DLD1 (cell line): ENCODE measurements around the gene PDCD6IP.
"Not testable (repeated sequence)": the region's sequence is repeated elsewhere in the genome, so short reads cannot be mapped to it uniquely, and the experiment has no call there.

Experiments used
- in situ Hi-C: cut with HindIII; loops from 2 replicates; pipeline ENCODE4 v1.10.0; 2017; ENCODE audit warnings: low sequenced_read_pairs

PDCD6IP gene

DNA sequence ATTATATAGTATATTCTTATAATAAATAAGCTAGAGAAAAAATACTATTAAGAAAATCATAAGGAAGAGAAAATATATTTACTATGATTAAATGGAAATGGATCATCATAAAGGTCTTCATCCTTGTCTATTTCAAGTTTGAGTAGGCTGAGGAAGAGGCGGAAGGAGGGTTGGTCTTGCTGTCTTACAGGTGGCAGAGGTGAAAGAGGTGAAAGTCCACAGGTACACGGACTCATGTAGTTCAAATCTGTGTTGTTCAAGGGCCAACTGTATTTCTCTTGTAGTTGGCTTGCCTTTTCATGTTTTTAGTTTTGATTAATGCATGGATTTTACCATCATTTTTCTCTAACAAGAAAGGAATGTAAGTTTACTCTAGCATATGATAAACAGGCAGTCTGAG, 41.7 kb downstream of the PDCD6IP start:
- in situ Hi-C loops: no loop called here

GRCh38 chr3:33848624-33849347, 50.4 kb downstream of the PDCD6IP start:
- in situ Hi-C loops: no loop called here

- in situ Hi-C loops: not testable (repeated sequence)
Observed at GRCh38 chr3:33850599-33850998, 52.2 kb downstream of the PDCD6IP start.

- in situ Hi-C loops: not testable (repeated sequence)
Observed at GRCh38 chr3:33855407-33855806, 57.0 kb downstream of the PDCD6IP start.

DNA sequence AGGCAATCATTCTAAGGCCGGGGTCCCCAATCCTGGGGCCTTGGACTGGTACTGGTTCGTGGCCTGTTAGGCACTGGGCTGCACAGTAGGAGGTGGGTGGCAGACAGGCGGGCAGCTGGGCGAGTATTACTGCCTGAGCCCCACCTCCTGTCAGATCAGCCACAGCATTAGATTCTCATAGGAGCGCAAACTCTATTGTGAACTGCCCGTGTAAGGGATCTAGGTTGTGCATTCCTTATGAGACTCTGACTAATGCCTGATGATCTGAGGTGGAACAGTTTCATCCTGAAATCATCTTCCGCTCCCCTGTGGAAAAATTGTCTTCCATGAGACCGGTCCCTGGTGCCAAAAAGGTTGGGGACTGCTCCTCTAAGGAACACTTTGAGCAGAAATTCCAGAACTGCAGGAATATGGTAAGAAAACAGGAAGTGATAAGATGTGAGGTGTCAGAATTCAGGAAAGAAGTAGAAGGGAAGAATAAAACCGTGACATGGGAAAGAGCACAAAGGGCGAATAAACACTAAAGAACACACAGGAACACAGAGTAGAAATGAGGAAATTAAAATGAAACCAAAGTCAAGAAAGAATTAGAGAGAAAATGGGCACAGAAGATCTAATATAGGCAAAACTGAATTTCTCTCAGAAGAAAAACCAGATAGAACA, 57.6 kb downstream of the PDCD6IP start:
- in situ Hi-C loops: no loop called here

DNA sequence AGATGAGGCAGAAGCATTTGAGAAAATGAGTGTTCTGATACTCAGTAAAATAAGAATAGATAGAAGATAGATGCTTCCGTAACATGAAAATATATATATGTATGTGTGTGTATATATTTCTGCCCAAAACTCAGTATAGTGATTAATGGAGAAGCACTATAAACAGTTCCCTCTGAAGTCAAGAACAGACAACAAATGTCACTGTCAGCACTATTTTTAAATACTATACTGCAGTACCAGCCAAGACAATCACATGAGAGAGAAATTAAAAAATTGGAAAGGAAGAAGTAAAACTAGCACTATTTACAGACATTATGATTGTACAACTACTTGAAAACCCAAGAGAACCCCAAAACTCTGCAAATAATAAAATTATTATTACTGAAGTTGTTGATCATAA, 59.3 kb downstream of the PDCD6IP start:
- in situ Hi-C loops: not testable (repeated sequence)

GRCh38 chr3:33858131-33858530, 59.7 kb downstream of the PDCD6IP start:
- in situ Hi-C loops: no loop called here

DNA sequence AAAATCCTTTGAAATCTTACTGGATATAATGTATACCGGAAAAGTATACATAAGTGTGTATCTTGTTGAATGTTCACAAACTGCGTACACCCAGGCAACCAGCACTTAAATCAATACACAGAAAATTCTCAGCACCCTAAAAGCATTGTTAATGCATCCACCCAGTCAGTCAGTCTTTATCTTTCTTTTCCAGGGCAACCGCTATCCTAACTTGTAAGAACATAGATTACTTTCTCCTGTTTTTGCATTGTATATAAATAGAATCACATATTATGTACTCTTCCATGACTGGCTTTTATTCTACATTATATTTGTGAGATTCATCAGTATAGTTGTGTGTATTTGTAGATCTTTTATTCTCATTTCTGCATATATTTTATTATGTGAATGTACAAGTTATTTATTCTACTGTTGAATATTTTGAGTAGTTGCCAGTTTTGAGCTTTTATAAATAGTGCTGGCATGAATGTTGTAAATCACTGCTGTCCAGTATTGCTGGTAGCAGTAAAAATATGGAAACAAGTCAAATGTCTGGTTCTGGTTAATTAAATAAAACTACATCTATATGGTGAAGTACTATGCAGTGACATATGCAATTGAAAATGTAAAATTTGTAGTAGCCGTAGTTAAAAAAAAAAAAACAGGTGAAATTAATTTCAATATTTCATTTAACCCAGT, 62.1 kb downstream of the PDCD6IP start:
- in situ Hi-C loops: no loop called here

DNA sequence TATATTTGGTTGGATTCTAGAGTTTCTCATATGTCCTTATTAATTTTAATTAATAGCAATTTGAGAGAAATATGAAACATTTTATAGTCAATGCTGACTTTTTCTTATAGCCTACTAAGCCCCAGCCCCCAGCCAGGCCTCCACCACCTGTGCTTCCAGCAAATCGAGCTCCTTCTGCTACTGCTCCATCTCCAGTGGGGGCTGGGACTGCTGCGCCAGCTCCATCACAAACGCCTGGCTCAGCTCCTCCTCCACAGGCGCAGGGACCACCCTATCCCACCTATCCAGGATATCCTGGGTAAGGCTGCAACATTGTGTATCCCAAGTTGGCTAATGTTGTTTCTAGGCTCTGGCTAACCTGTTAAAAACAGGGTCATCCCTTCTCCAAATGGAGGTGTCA, 66.7 kb downstream of the PDCD6IP start:
- in situ Hi-C loops: no loop called here

DNA sequence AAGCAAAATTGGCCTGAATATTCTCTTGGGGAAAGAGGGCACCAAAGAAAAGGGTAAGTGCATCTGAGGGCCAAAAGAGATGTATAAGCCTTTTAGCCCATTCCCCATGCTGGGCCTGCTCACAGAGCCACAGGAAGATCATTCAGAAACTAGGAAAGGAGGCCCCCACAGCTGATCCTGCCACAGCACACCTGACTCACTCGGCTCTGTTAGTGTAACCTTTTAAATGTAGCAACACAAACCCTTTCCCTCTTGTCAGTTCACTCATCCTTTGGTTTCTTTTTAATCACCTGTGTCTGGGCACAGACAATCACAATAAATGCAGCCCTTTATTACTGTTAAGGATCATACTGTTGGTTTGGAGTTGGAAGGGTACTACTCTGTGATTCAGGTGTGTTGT, 69.9 kb downstream of the PDCD6IP start:
- in situ Hi-C loops: no loop called here

DNA sequence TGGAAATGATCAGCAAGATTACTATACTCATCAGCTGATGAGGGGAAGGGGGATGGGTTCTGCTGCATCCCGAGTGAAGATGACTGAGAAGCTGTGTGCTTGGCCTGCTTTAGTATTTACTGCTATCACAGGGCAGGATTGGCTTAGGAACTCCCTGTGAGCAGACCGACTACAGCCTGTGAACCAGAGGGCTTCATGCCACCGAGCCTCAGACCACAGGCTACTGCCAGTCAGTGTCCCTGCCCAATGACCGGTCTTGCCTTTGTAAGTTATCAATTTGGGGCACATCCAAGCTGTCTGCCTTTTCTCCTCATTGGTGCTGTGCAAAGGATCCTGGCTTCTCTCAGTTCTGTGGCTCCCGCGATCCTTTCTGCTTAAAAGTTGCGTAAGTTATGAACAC, 71.5 kb downstream of the PDCD6IP start:
- in situ Hi-C loops: no loop called here

DNA sequence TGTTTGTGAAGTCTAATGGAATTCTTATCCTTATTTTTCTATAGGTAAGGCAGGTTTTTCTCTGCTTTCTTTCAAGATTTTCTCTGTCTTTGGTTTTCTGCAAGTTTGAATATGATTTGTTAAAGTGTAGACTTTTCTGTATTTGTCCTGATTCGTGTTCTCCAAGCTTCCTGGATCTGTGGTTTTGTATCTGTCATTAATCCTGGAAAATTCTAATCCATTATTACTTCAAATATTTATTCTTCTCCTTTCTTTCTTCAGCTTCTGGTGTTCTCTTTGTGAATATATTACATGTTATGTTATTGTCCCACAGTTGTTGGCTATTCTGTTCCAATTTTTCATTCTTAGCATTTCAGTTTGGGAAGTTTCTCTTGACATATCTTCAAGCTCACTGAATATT, 76.4 kb downstream of the PDCD6IP start:
- in situ Hi-C loops: no loop called here

- in situ Hi-C loops: no loop called here
Observed at GRCh38 chr3:33875680-33876079, 77.2 kb downstream of the PDCD6IP start.

DNA sequence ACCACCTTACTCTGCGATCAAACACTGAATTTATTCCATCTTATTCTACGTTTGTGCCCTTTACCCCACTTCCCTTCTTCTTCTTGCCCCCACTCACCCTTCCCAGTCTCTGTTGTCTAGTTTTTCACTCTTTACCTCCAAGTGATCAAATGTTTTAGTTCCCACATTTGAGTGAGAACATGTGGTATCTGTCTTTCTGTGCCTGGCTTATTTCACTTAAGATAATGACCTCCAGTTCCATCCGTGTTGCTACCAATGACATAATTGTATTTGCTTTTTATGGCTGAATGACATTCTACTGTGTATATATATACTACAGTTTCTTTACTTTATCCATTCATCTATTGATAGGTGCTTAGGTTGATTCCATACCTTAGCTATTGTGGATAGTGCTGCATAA, 78.8 kb downstream of the PDCD6IP start:
- in situ Hi-C loops: no loop called here

- in situ Hi-C loops: no loop called here
Observed at GRCh38 chr3:33879540-33879939, 81.1 kb downstream of the PDCD6IP start.

- in situ Hi-C loops: no loop called here
Observed at GRCh38 chr3:33881156-33882064, 83.0 kb downstream of the PDCD6IP start.

GRCh38 chr3:33882296-33882695, 83.9 kb downstream of the PDCD6IP start:
- in situ Hi-C loops: no loop called here

- in situ Hi-C loops: no loop called here
Observed at GRCh38 chr3:33883538-33883950, 85.1 kb downstream of the PDCD6IP start.

- in situ Hi-C loops: no loop called here
Observed at GRCh38 chr3:33883951-33884561, 85.6 kb downstream of the PDCD6IP start.

GRCh38 chr3:33884701-33885100, 86.3 kb downstream of the PDCD6IP start:
- in situ Hi-C loops: no loop called here

DNA sequence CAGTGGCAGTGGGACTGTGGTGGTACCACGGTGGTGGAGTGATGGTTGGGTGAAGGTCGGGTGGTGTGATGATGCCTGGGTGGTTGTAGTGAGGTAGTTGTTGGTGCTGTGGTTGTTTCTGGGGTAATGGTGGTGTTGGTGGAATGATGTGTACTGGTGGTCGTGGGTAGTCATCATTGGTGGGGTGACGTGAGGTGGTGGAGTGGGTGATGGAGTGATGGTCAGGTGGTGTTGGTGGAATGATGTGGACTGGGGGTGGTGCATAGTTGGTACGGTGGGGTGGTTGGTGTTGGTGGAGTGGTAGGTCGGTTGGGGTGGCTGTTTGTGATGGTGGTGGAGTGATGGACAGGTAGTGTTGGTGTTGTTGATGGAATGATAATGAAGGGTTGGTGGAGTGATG, 87.1 kb downstream of the PDCD6IP start:
- in situ Hi-C loops: no loop called here
